Neutrophil (primary cell): ENCODE measurements around the gene SLC17A8.

ENCODE experiments used
- H3K27ac ChIP-seq: fragments of 200-600 bp; sonication (generic); 2 replicates; pipeline ENCODE4 v1.5.1; 2016; ENCODE audit warnings: mild to moderate bottlenecking, moderate library complexity
- H3K27me3 ChIP-seq: fragments of 200-600 bp; sonication (generic); 2 replicates; pipeline ENCODE4 v1.6.0; 2016; ENCODE audit warnings: mild to moderate bottlenecking
- H3K36me3 ChIP-seq: fragments of 200-600 bp; sonication (generic); 2 replicates; pipeline ENCODE4 v1.5.1; 2017
- H3K4me1 ChIP-seq, 2 experiments: fragments of 200-600 bp in 1 of 2; sonication (generic) in 1 of 2; 1 replicate in 1 of 2; 2 replicates in 1 of 2; pipeline versions ENCODE4 v1.5.1 to v1.6.1; 2013 to 2016; ENCODE audit warnings: low read depth in 1 of 2, low read length in 1 of 2, mild to moderate bottlenecking in 1 of 2, moderate library complexity in 1 of 2; ENCODE audit not compliant: control insufficient read depth in 1 of 2, insufficient read depth in 1 of 2
- H3K4me3 ChIP-seq, 2 experiments: fragments of 200-600 bp in 1 of 2; sonication (generic) in 1 of 2; 1 replicate in 1 of 2; 2 replicates in 1 of 2; pipeline ENCODE4 v1.5.1; 2013 to 2016; ENCODE audit warnings: low read depth in 1 of 2, low read length in 1 of 2, mild to moderate bottlenecking in 1 of 2, moderate library complexity in 1 of 2
- H3K9me3 ChIP-seq: fragments of 200-600 bp; sonication (generic); 2 replicates; pipeline ENCODE4 v1.5.1; 2016
- CTCF ChIP-seq: fragments of 200-600 bp; sonication (generic); IDR thresholded peaks from 2 replicates; pipeline ENCODE4 v1.5.1; 2016; ENCODE audit warnings: antibody characterized with exemption

Gene SLC17A8

GRCh38 chr12:100447381-100447780, 90.5 kb downstream of the SLC17A8 start:
- Histone ChIP-seq H3K9me3 (no peaks in the 10 kb centered on the region), H3K4me1 (peaks cover 0 to 4% of the 10 kb centered on the region in 2 experiments), H3K27me3 (peaks cover 9% of the 10 kb centered on the region), H3K4me3 (no peak overlapping the region), H3K27ac (no peak overlapping the region), H3K36me3 (no peaks in the 10 kb centered on the region)
- TF ChIP-seq CTCF = no peak

- Histone ChIP-seq H3K36me3 (no peaks in the 10 kb centered on the region), H3K4me1 (peaks cover 0 to 4% of the 10 kb centered on the region in 2 experiments), H3K4me3 (no peak overlapping the region), H3K9me3 (no peaks in the 10 kb centered on the region), H3K27me3 (peaks cover 9% of the 10 kb centered on the region), H3K27ac (no peak overlapping the region)
- TF ChIP-seq CTCF = no peak
Observed at GRCh38 chr12:100448656-100449055, 91.8 kb downstream of the SLC17A8 start.

- Histone ChIP-seq H3K36me3 (no peaks in the 10 kb centered on the region), H3K27me3 (peaks cover 9% of the 10 kb centered on the region), H3K4me1 (no peaks in the 10 kb centered on the region), H3K27ac (no peak overlapping the region), H3K9me3 (no peaks in the 10 kb centered on the region), H3K4me3 (no peak overlapping the region)
- TF ChIP-seq CTCF = no peak
Observed at GRCh38 chr12:100450735-100451134, 93.9 kb downstream of the SLC17A8 start.

GRCh38 chr12:100453951-100454350, 97.1 kb downstream of the SLC17A8 start:
- Histone ChIP-seq H3K4me3 (no peak overlapping the region), H3K9me3 (no peaks in the 10 kb centered on the region), H3K4me1 (no peaks in the 10 kb centered on the region), H3K27ac (no peak overlapping the region), H3K27me3 (peaks cover 9% of the 10 kb centered on the region), H3K36me3 (no peaks in the 10 kb centered on the region)
- TF ChIP-seq CTCF = no peak

- no peaks in the 10 kb centered on the region for H3K4me1 ChIP-seq
- H3K27me3 ChIP-seq = peaks cover 6% of the 10 kb centered on the region
- H3K4me3 ChIP-seq = no peak overlapping the region
- H3K9me3 ChIP-seq = no peaks in the 10 kb centered on the region
- TF ChIP-seq CTCF = no peak
- no peak overlapping the region for H3K27ac ChIP-seq
- no peaks in the 10 kb centered on the region for H3K36me3 ChIP-seq
Observed at GRCh38 chr12:100455896-100456295, 99.0 kb downstream of the SLC17A8 start.

GRCh38 chr12:100458191-100458590, 101.3 kb downstream of the SLC17A8 start:
- TF ChIP-seq CTCF = no peak
- Histone ChIP-seq H3K4me1 (no peaks in the 10 kb centered on the region), H3K4me3 (no peak overlapping the region), H3K9me3 (no peaks in the 10 kb centered on the region), H3K27ac (no peak overlapping the region), H3K27me3 (no peaks in the 10 kb centered on the region), H3K36me3 (no peaks in the 10 kb centered on the region)
